Activated CD8-positive, alpha-beta memory T cell treated with anti-CD3 and anti-CD28 coated beads, Interleukin-2, amount 50 U/mL, for 4 hours (primary cell): ENCODE measurements around the gene LST1.

Experiments used
- DNase-seq: peaks from one replicate; pipeline ENCODE4 v3.0.0-alpha.2; 2020

Gene LST1

DNA sequence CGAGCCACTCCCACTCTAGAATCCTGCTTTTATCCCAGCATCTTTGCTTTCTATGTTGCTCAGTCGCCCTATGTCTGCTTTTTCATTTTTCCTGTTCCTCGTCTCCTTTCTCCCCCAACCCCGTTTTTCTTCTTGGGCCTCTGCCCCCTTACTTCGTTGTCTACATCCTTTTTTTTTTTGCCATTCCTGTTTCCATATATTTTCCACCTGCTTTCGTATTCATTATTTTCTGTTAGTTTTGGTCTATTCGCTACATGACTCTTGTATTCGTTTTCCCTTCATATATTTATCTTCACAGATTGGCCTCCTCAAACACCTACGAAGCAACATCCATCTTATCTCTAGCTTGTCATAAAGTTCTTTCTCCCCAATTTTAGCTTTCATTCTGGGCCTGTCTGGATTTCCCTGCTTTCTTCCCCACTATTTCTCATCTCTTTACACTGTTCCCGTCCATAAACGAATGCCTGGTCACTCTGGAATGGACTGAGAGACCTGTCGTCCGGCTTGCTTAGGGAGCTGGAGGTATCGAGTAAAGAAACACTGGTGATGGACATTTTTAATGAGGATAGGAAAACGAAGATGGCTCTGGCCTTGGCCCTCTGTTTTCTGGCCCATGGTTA lies 35.4 kb downstream of the LST1 start:
- no peak for DNase-seq

GRCh38 chr6:31621991-31622390 lies 35.9 kb downstream of the LST1 start:
- DNase-seq: no peak

DNA sequence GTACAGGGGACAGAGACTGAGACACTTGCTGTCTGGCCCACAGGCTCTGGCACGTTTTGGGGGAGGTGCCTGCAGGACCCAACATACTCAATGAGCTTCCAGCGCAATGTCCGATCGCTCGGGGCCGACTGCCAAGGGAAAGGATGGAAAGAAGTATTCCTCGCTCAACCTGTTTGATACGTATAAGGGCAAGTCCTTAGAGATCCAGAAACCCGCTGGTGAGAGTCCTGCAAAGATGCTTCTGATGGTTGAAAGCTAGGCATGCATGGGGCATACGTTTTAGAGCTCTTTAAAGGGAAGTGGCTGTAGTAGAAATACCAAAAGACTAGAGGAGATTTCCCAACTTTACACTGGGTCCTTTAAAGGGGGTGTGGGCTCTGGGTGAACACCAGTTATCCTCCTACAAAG lies 36.6 kb downstream of the LST1 start:
- no peak for DNase-seq

- DNase-seq: no peak
Observed at GRCh38 chr6:31624070-31624469, 38.0 kb downstream of the LST1 start.

DNA sequence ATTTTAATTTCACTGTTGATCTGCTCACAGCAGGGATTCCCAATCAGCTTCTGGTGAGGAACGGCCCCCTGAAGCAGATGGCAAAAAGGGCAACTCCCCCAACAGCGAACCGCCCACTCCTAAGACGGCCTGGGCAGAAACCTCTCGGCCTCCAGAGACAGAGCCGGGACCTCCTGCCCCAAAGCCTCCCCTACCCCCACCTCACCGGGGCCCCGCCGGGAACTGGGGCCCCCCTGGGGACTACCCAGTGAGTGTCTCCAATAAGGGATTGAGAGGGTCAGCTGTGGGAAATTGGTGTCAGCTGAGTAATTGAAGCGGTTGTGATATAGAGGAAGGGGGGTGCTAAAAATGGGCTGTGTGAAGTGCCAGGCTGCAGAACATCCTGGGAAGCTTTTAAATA lies 40.9 kb downstream of the LST1 start:
- no peak for DNase-seq

DNA sequence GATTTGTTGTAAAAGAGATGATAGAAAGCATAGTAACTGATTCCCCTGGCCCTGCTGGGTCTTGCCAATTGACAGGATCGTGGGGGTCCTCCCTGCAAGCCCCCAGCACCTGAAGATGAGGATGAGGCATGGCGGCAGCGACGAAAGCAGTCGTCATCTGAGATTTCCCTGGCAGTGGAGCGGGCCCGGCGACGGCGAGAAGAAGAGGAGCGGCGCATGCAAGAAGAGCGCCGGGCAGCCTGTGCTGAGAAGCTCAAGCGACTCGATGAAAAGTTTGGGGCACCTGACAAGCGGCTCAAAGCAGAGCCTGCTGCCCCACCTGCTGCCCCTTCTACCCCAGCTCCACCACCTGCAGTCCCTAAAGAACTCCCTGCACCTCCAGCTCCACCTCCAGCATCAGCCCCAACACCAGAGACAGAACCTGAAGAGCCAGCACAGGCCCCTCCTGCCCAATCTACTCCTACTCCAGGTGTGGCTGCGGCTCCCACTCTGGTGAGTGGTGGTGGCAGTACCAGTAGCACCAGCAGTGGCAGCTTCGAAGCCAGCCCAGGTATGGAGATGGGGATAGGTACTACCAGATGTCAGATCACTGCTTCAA lies 41.7 kb downstream of the LST1 start:
- no peak for DNase-seq

DNA sequence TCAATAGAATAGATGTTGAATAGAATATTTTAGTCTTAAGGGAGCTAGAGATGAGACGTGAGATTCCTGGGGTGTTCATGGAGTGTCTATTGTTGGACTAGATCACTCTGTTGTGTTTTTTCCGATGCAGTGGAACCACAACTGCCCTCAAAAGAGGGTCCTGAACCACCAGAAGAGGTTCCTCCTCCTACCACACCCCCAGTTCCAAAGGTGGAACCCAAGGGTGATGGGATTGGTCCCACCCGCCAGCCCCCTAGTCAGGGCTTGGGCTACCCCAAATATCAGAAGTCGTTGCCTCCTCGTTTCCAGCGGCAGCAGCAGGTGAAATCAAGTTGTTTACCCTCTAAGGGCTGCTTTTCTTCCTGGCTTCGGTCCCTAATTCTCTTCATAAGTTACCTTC lies 42.9 kb downstream of the LST1 start:
- no peak for DNase-seq

DNA sequence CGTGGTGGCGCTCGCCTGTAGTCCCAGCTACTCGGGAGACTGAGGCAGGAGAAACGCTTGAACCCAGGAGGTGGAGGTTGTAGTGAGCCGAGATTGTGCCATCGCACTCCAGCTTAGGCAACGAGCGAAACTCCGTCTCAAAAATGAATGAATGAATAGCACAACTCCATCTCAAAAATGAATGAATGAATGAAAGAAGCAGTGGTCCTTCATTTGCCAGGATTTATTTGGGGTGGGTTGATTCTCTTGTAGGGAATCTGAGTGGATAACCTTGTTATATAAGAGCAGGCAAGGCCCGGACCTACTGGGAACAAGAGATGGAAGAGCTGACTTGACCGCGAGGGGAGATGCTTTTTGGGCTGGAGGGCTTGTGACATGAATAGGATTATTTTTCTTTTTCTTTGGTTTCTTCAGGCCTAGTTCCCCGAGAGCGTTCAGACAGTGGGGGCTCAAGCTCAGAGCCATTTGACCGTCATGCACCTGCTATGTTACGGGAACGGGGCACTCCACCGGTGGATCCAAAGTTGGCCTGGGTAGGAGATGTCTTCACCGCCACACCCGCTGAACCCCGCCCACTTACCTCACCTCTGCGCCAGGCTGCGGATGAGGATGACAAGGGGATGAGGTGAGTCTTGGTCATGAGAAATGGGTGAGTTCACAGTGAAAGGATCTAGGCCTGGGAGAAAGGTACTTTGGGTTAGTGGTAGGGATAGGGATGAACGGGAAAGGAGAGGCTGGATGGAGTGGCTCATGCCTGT lies 44.3 kb downstream of the LST1 start:
- DNase-seq: no peak

GRCh38 chr6:31631209-31631608 lies 45.1 kb downstream of the LST1 start:
- no peak for DNase-seq

- DNase-seq: no peak
Observed at GRCh38 chr6:31631681-31632278, 45.7 kb downstream of the LST1 start.

- no peak for DNase-seq
Observed at GRCh38 chr6:31632279-31632946, 46.3 kb downstream of the LST1 start.

DNA sequence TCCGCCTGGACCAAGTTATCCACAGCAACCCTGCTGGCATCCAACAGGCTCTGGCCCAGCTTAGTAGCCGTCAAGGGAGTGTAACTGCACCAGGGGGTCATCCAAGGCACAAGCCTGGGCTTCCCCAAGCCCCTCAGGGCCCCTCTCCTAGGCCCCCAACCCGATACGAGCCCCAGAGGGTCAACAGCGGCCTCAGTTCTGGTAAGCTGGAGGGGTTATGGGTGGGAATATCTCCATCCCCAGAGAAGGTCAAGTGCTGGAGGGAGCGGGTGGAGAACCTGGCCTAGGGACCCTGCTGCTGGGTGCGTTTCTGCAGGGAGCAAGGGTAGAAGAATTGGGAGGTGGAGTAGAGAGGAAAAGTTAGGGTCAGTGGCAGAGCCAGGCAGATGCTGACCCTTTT lies 47.4 kb downstream of the LST1 start:
- no peak for DNase-seq

DNA sequence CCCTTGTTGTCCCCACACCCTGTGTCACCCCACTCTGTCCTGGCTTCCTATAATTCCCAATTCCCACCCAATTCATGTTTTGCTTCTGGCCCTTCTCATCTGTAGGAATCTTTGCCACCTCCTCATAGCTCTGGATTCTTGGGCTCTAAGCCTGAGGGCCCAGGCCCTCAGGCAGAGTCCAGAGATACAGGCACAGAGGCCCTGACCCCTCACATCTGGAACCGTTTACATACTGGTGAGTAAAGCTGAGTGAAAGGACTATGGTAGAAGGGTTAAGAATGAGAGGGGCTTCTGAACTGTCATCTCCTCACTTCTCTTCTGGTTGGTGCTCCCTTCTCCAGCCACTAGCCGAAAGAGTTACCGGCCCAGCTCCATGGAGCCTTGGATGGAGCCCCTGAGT lies 48.1 kb downstream of the LST1 start:
- DNase-seq: no peak

DNA sequence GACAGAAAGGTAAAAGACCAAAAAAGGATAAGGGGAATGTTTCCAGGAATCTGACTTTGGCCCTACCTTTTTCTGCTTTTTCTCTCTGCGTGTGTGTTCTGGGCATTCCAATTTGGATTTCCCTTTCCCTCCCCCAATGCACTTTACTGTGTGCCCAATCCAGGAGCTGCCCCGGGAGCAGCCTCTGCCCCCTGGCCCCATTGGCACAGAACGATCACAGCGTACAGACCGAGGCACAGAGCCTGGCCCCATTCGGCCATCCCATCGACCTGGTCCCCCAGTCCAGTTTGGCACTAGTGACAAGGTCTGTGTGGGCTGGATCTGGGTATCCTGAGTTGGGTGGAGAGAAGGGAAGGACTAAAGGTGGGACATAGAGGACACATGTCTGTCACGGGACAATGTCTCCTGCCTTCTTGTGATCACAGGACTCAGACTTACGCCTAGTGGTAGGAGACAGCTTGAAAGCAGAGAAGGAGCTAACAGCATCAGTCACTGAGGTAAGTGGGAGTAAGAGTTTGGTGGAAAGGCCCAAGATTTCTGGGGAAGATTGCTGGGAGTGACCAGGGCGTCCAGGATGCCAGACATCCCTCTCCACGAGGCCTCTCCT lies 49.0 kb downstream of the LST1 start:
- DNase-seq: no peak

DNA sequence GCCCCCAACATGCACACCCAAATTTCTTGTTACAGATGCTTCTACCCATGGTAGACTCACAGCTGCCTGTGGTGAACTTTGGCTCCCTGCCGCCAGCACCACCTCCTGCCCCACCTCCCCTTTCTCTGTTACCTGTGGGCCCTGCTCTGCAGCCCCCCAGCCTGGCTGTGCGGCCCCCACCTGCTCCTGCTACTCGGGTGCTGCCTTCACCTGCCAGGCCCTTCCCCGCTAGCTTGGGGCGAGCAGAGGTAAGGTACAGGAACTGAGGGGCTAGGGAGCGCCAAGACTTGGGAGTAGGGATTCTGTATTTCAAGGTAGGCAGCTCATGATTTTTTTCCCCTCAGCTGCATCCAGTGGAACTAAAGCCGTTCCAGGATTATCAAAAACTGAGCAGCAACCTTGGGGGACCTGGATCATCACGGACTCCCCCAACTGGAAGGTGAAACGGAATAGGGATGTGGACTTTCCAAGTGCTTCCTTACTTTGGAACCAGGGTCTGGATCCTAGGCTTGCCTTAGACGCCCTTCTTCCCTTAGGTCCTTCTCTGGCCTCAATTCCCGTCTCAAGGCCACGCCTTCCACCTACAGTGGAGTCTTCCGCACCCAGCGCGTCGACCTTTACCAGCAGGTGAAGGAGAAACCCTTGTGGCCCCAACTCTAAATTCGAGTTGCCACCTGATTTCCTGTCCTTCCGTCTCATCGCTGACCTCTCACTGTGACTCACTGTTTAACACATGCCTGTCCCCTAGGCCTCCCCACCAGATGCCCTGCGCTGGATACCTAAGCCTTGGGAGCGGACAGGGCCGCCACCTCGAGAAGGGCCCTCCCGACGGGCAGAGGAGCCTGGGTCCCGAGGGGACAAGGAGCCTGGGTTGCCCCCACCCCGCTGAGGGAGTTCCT lies 50.9 kb downstream of the LST1 start:
- DNase-seq: no peak
